H1 (cell line): ENCODE measurements around the gene SEMA4C.

Source experiments
- BRCA1 ChIP-seq: IDR thresholded peaks from 2 replicates; pipeline ENCODE4 v1.6.1; 2012; ENCODE audit warnings: low read depth, low read length, improper control_type of control experiment
- JUND ChIP-seq: IDR thresholded peaks from 2 replicates; pipeline ENCODE4 v1.6.1; 2011; ENCODE audit warnings: mild to moderate bottlenecking, improper control_type of control experiment, low read length
- MAFK ChIP-seq: IDR thresholded peaks from 2 replicates; pipeline ENCODE4 v1.6.1; 2012; ENCODE audit warnings: low read depth, mild to moderate bottlenecking, improper control_type of control experiment, low read length
- RFX5 ChIP-seq: IDR thresholded peaks from 2 replicates; pipeline ENCODE4 v1.6.1; 2011; ENCODE audit warnings: low read depth, low read length, improper control_type of control experiment, borderline replicate concordance
- RXRA ChIP-seq: IDR thresholded peaks from 2 replicates; pipeline ENCODE4 v1.6.1; 2011; ENCODE audit warnings: low read depth, mild to moderate bottlenecking, low read length, moderate library complexity; ENCODE audit not compliant: insufficient read depth
- SP1 ChIP-seq: IDR thresholded peaks from 2 replicates; pipeline ENCODE4 v1.6.1; 2011; ENCODE audit warnings: low read depth, low read length
- TF ChIP-seq, protein P1 (sequence below), 3 experiments: IDR thresholded peaks; 1 replicate in 2 of 3; 2 replicates in 1 of 3; pipeline versions ENCODE4 v1.5.1 to v1.6.1; 2011; ENCODE audit warnings: low read length in 3 of 3, mild to moderate bottlenecking in 3 of 3, inconsistent platforms in 2 of 3, low read depth in 1 of 3, moderate library complexity in 1 of 3; ENCODE audit not compliant: insufficient read depth in 1 of 3; ENCODE audit errors: control extremely low read depth in 1 of 3

DNA sequence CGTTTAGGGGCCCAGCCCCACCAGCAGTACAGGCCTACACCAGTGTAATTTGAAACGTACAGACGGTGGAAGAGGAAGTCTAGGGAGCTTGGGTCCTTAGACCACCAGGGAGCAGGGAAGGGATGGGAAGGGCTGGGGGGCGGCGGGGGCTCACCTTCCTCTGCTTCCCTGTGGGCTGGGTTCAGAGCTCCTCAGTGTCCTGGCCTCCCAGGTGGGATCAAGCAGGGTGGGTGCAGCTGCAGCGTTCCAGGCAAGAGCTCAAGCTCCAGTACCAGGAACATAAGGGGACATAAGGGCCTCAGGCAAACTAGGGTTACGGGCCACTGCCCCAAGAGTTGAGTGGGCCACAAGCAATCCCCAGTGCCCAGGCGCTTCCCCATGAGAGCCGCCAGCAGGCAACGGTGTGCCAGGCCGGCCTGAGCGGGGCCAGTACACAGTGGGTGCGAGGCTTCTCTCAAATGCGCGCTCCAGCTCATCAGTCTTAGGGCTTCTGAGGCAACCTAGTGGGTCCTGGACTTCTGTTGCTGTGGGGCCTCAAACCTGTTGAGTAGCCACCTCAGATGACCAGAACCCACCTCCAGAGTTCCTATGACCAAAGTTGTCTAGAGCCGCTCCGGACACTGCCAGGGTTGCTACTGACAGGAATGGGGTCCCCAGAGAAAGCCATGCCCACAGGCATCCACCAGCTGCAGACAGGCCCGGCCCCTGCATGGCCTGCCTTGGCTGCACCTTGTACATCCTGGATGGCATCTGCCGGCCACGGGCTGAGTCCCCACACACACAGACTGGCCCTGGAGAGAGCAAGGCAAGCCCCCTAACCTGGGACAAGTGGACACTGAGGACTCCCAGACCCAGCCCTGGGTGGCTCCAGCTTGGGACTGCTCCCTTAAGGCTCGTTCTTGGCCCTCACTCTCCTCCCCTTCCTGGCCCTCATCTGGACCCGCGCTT lies 31.3 kb downstream of the SEMA4C start:
- TF ChIP-seq, protein P1, sequence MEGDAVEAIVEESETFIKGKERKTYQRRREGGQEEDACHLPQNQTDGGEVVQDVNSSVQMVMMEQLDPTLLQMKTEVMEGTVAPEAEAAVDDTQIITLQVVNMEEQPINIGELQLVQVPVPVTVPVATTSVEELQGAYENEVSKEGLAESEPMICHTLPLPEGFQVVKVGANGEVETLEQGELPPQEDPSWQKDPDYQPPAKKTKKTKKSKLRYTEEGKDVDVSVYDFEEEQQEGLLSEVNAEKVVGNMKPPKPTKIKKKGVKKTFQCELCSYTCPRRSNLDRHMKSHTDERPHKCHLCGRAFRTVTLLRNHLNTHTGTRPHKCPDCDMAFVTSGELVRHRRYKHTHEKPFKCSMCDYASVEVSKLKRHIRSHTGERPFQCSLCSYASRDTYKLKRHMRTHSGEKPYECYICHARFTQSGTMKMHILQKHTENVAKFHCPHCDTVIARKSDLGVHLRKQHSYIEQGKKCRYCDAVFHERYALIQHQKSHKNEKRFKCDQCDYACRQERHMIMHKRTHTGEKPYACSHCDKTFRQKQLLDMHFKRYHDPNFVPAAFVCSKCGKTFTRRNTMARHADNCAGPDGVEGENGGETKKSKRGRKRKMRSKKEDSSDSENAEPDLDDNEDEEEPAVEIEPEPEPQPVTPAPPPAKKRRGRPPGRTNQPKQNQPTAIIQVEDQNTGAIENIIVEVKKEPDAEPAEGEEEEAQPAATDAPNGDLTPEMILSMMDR (IDR thresholded peaks at IDR 0.05; ENCODE audit: control extremely low read depth in 1 of 3, insufficient read depth in 1 of 3, low read depth in 1 of 3, low read length in 3 of 3) = no peak
- TF ChIP-seq MAFK (no peak), JUND (no peak), BRCA1 (no peak), RXRA (no peak), SP1 (no peak), RFX5 (no peak)
